ENCODE data around the gene ASPSCR1. TPM values are rescaled to one million over a fixed set of nuclear protein-coding genes. Genes with fewer than 3 reads are reported as not detected.

ASPSCR1 gene
- total and polyA plus RNA-seq, 2 of the 13 experiments (the other 11 are each of a cell fraction or from before 2014, with no cell fraction given): 274 to 314 TPM

- TF ChIP-seq ZXDC (CRISPR knock-in tag; IDR thresholded peaks at IDR 0.05) (no peak), ZNF34 (CRISPR knock-in tag; IDR thresholded peaks at IDR 0.05; ENCODE audit: borderline replicate concordance) (no peak), HMG20A (CRISPR knock-in tag; IDR thresholded peaks at IDR 0.05; ENCODE audit: borderline replicate concordance) (no peak), NR1H2 (CRISPR knock-in tag; IDR thresholded peaks at IDR 0.05; ENCODE audit: borderline replicate concordance, low read depth) (no peak), U2AF1 (optimal IDR thresholded peaks at IDR 0.05; ENCODE audit: low read depth, low read length) (no peak), NFIB (CRISPR knock-in tag; IDR thresholded peaks at IDR 0.05; ENCODE audit: borderline replicate concordance) (no peak), JARID2 (CRISPR knock-in tag; IDR thresholded peaks at IDR 0.05; ENCODE audit: insufficient replicate concordance) (no peak), MATR3 (CRISPR knock-in tag; IDR thresholded peaks at IDR 0.05) (no peak), PAX8 (CRISPR knock-in tag; IDR thresholded peaks at IDR 0.05; ENCODE audit: borderline replicate concordance) (peak; percentile 39; the same call in 1 of the 2 replicates), CREBL2 (CRISPR knock-in tag; IDR thresholded peaks at IDR 0.05; ENCODE audit: borderline replicate concordance) (no peak), BRD4 (CRISPR knock-in tag; IDR thresholded peaks at IDR 0.05) (no peak), SRSF4 (IDR thresholded peaks at IDR 0.05; ENCODE audit: low read depth, low read length, poor library complexity, severe bottlenecking) (peak; percentile 51), THAP11 (CRISPR knock-in tag; IDR thresholded peaks at IDR 0.05) (no peak), TOE1 (CRISPR knock-in tag; IDR thresholded peaks at IDR 0.05) (no peak; the same call in 1 of the 2 replicates), FOXA1 (IDR thresholded peaks at IDR 0.05) (no peak), FOXA1 (CRISPR knock-in tag; IDR thresholded peaks at IDR 0.05) (peak; percentile 42), LRRFIP1 (CRISPR knock-in tag; conservative IDR thresholded peaks at IDR 0.05) (no peak), SNAPC4 (CRISPR knock-in tag; IDR thresholded peaks at IDR 0.05) (peak; percentile 72; the same call in 1 of the 2 replicates)
Measured at GRCh38 chr17:82056729-82057621, 79.5 kb downstream of the ASPSCR1 start (continued).
